Ovary (tissue), 1 donor: ENCODE results near the gene MADD.
"Not testable (repeated sequence)": the region's sequence is repeated elsewhere in the genome, so short reads cannot be mapped to it uniquely, and the experiment has no call there.

Source experiments
- EP300 ChIP-seq: sonication (generic); formaldehyde crosslinking; IDR thresholded peaks from one replicate; pipeline ENCODE4 v1.6.1; 2017; ENCODE audit warnings: antibody characterized with exemption
- POLR2A ChIP-seq: fragments of 450-650 bp; IDR thresholded peaks from one replicate; pipeline ENCODE4 v1.6.1; 2017; ENCODE audit warnings: antibody characterized with exemption, mild to moderate bottlenecking, moderate library complexity

DNA sequence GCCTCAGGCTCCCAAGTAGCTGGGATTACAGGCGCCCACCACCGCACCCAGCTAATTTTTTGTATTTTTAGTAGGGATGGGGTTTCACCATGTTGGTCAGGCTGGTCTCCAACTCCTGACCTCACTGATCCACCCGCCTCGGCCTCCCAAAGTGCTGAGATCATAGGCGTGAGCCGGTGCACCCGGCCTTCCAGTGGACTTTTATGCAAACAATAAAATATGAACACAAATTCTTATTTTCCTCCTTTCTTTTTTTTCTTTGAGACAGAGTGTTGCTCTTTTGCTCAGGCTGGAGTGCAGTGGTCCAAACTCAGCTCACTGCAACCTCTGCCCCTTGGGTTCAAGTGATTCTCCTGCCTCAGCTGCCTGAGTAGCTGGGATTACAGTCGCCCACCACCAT lies 46.6 kb downstream of the MADD start:
- not testable (repeated sequence) for TF ChIP-seq POLR2A, EP300
